B cell (primary cell): Measurements from ENCODE around the gene PTPRE.

Experiments
- CTCF ChIP-seq: fragments of 200-600 bp; IDR thresholded peaks from one replicate; pipeline ENCODE4 v1.8.0; 2022; ENCODE audit warnings: antibody characterized with exemption, mild to moderate bottlenecking
- EZH2 ChIP-seq: IDR thresholded peaks from 2 replicates; pipeline ENCODE4 v1.6.1; 2012; ENCODE audit warnings: borderline replicate concordance, low read depth, mild to moderate bottlenecking, moderate library complexity, low read length; ENCODE audit not compliant: insufficient read depth, poor library complexity, severe bottlenecking

- TF ChIP-seq CTCF, result no peak
- no peak for TF ChIP-seq EZH2
Measured at GRCh38 chr10:128027306-128027705, 120.4 kb downstream of the PTPRE start.
